IMR-90 (cell line): ENCODE data around the gene SLC17A9.

Experiments
- BHLHE40 ChIP-seq: fragments of 150-350 bp; IDR thresholded peaks from 2 replicates; pipeline ENCODE4 v1.6.1; 2016; ENCODE audit warnings: mild to moderate bottlenecking, low read depth, low read length
- CEBPB ChIP-seq: IDR thresholded peaks from 2 replicates; pipeline ENCODE4 v1.6.1; 2012; ENCODE audit warnings: low read depth, low read length, improper control_type of control experiment
- CHD1 ChIP-seq: IDR thresholded peaks from 2 replicates; pipeline ENCODE4 v1.6.1; 2012; ENCODE audit warnings: low read depth, low read length, improper control_type of control experiment
- CTCF ChIP-seq: conservative IDR thresholded peaks from 2 replicates; pipeline ENCODE4 v1.5.1; 2012; ENCODE audit warnings: mild to moderate bottlenecking, low read depth, low read length, improper control_type of control experiment
- ELK1 ChIP-seq: fragments of 150-350 bp; IDR thresholded peaks from 2 replicates; pipeline ENCODE4 v1.6.1; 2016; ENCODE audit warnings: low read depth, mild to moderate bottlenecking, low read length, moderate library complexity, borderline replicate concordance
- FOS ChIP-seq: fragments of 150-350 bp; IDR thresholded peaks from 2 replicates; pipeline ENCODE4 v1.6.1; 2016; ENCODE audit warnings: low read depth, low read length
- MXI1 ChIP-seq: IDR thresholded peaks from 2 replicates; pipeline ENCODE4 v1.6.1; 2012; ENCODE audit warnings: low read depth, mild to moderate bottlenecking, low read length, moderate library complexity, borderline replicate concordance
- POLR2A ChIP-seq: IDR thresholded peaks from 2 replicates; pipeline ENCODE4 v1.6.1; 2012; ENCODE audit warnings: mild to moderate bottlenecking, low read depth, low read length
- RAD21 ChIP-seq: IDR thresholded peaks from 2 replicates; pipeline ENCODE4 v1.6.1; 2012; ENCODE audit warnings: low read length, improper control_type of control experiment
- RCOR1 ChIP-seq: IDR thresholded peaks from 2 replicates; pipeline ENCODE4 v1.6.1; 2012; ENCODE audit warnings: mild to moderate bottlenecking, low read length, improper control_type of control experiment; ENCODE audit not compliant: insufficient replicate concordance
- RFX5 ChIP-seq: IDR thresholded peaks from 2 replicates; pipeline ENCODE4 v1.8.0; 2012; ENCODE audit warnings: low read depth, mild to moderate bottlenecking, low read length, moderate library complexity
- SMC3 ChIP-seq: fragments of 150-350 bp; IDR thresholded peaks from 2 replicates; pipeline ENCODE4 v1.6.1; 2016; ENCODE audit warnings: low read depth, mild to moderate bottlenecking, antibody characterized with exemption, low read length, moderate library complexity

GRCh38 chr20:62945771-62946339 lies 6.7 kb upstream of the SLC17A9 start:
- TF ChIP-seq CTCF (no peak), POLR2A (no peak), FOS (no peak), SMC3 (no peak), BHLHE40 (no peak), MXI1 (no peak), RCOR1 (no peak), RAD21 (no peak), RFX5 (no peak), ELK1 (no peak), CEBPB (no peak), CHD1 (no peak)
